AG04450 (cell line): Measurements from ENCODE around the gene HMBS. TPM values are rescaled to one million over a fixed set of nuclear protein-coding genes. Genes with fewer than 3 reads are reported as not detected.

ENCODE experiments used
- CTCF ChIA-PET: fragments of 300-600, 350-600 bp; formaldehyde crosslinking; extraction: SDS; loops from one replicate; lab custom pipeline; 2022; ENCODE audit warnings: antibody characterized with exemption, inconsistent platforms; lab: Charles Lee
- POLR2A ChIA-PET: fragments of 350-600 bp; formaldehyde crosslinking; extraction: SDS; loops from one replicate; lab custom pipeline; 2021; ENCODE audit warnings: antibody characterized with exemption, inconsistent platforms; lab: Yijun Ruan, JAX
- DNase-seq: peaks from one replicate; pipeline ENCODE4 v3.0.0-alpha.2; 2011; ENCODE audit warnings: low read depth, low spot score
- H3K27ac ChIP-seq: one replicate; pipeline ENCODE4 v1.5.1; 2012; ENCODE audit warnings: low read depth, low read length, control low read depth
- H3K27me3 ChIP-seq: one replicate; pipeline ENCODE4 v1.6.0; 2012; ENCODE audit warnings: low read length; ENCODE audit not compliant: control insufficient read depth, insufficient read depth
- H3K4me3 ChIP-seq: 2 replicates; pipeline ENCODE4 v1.5.1; 2011; ENCODE audit warnings: mild to moderate bottlenecking, low read depth, low read length, control low read depth
- H3K9me3 ChIP-seq: 2 replicates; pipeline ENCODE4 v1.5.1; 2012; ENCODE audit warnings: low read length; ENCODE audit not compliant: control insufficient read depth, insufficient read depth
- polyA plus RNA-seq: library from polyadenylated mRNA; depleted of rRNA; stranded (reverse); fragments of >200 nt; gene quantifications from 2 replicates; pipeline ENCODE4 v1.2.3, GENCODE V29; 2011
- TF ChIP-seq, protein P1 (sequence below): IDR thresholded peaks from 2 replicates; pipeline ENCODE4 v1.5.1; 2011; ENCODE audit warnings: low read depth, low read length, control low read depth, inconsistent platforms

The HMBS gene
- polyA plus RNA-seq, 1 experiment: 38.5 TPM

DNA sequence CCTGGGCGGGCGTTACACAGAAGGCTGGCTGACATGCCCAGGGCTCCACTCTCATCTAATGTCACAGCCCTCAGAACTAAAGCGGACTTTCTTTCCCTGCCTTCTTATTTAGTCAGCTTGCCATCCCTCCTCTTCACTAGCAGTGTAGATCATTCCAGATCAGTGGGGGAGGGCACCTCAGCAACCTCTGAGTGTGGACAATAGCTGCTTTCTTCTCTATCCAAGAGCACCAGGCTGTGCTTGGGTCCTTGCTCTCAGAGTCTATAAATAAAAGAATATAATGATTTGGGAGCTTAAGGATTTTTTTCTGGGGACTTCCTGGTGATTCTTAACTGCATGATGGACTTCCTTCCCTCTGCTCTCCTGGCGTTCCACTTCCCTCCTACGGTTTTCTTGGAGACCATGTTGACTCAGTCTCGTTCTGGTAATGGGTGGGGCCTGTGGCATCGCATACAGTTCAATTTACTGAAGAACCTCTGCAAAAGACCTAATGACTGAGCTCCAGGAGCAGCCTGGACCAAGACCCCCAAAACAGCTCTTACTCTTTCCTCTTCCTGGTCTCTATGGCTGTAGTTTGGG, 2.9 kb upstream of the HMBS start:
- H3K9me3 ChIP-seq: no peaks in the 10 kb centered on the region
- no peaks in the 10 kb centered on the region for H3K27me3 ChIP-seq
- no peak for DNase-seq
- ChIA-PET CTCF (interaction anchor here (0.5 to 1.4 kb wide), 2 partner anchors 124 to 256 kb away, joined by 3 read pairs; partner anchors contain the start of gene CBL), POLR2A (no interaction called here)
- TF ChIP-seq, protein P1, sequence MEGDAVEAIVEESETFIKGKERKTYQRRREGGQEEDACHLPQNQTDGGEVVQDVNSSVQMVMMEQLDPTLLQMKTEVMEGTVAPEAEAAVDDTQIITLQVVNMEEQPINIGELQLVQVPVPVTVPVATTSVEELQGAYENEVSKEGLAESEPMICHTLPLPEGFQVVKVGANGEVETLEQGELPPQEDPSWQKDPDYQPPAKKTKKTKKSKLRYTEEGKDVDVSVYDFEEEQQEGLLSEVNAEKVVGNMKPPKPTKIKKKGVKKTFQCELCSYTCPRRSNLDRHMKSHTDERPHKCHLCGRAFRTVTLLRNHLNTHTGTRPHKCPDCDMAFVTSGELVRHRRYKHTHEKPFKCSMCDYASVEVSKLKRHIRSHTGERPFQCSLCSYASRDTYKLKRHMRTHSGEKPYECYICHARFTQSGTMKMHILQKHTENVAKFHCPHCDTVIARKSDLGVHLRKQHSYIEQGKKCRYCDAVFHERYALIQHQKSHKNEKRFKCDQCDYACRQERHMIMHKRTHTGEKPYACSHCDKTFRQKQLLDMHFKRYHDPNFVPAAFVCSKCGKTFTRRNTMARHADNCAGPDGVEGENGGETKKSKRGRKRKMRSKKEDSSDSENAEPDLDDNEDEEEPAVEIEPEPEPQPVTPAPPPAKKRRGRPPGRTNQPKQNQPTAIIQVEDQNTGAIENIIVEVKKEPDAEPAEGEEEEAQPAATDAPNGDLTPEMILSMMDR: no peak
- no peak overlapping the region for H3K4me3 ChIP-seq
- H3K27ac ChIP-seq: no peak overlapping the region

DNA sequence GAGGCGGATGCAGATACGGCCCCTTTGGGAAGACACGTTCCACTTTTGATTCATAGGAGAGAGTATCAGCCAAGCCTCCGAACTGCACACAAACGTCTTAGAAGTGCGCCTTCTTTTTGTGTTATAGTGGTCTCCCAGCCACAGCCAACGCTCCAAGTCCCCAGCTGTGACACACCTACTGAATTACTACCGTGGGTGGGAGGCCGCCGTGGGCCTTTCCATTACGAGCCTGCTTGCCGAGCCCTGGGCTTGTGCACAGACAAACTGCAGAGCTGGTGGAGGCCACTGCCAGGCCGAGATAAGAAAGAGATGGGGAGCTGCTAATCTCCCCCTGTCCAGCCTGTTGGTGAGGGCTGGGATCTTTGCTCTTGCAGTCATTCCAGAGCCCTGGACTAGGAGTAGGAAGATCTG, 761 bp downstream of the HMBS start:
- ChIA-PET CTCF (interaction anchor here (0.6 to 1.7 kb wide), 8 partner anchors 9 to 1271 kb away, joined by 3 to 14 read pairs (median 4); partner anchors contain the start of gene CBL), POLR2A (interaction anchor here (0.6 to 3.0 kb wide), 14 partner anchors 10 to 429 kb away, joined by 3 to 49 read pairs (median 6); partner anchors contain the start of genes CBL, DPAGT1, HYOU1 and TRAPPC4)

DNA sequence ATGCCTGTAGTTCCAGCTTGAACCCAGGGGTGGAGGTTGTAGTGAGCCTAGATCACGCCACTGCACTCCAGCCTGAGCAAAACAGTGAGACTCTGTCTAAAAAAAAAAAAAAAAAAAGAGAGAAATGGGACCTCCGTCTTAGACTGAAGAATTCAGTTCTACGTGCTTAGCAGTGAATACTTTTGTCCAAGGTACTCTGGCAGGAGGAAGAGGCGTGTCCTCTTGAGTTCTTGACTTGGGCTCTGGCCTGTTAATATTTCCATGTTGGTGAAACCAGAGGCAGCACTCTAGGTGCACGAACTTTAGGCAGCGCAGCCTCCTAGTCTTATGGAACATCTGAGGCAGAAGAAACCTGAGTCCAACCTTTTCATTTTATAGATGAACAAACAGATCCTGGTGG, 2.4 kb downstream of the HMBS start:
- Histone ChIP-seq H3K4me3 (no peak overlapping the region), H3K9me3 (no peaks in the 10 kb centered on the region), H3K27ac (no peak overlapping the region), H3K27me3 (no peaks in the 10 kb centered on the region)
- POLR2A ChIA-PET: interaction anchor here (3.0 kb wide), 1 partner anchor 8 kb away, joined by 49 read pairs; a partner anchor contains a TSS
- CTCF ChIA-PET: interaction anchor here (0.7 to 1.7 kb wide), 2 partner anchors 269 to 464 kb away, joined by 10 to 14 read pairs; no protein-coding TSS in a partner anchor
- TF ChIP-seq, protein P1: no peak
- DNase-seq: no peak

More for the DNA sequence above, 761 bp downstream of the HMBS start:
- Histone ChIP-seq H3K9me3 (no peaks in the 10 kb centered on the region), H3K27me3 (no peaks in the 10 kb centered on the region), H3K4me3 (peak overlapping the region; percentile 85), H3K27ac (peak overlapping the region; percentile 83)
- DNase-seq: no peak
- TF ChIP-seq, protein P1: no peak

DNA sequence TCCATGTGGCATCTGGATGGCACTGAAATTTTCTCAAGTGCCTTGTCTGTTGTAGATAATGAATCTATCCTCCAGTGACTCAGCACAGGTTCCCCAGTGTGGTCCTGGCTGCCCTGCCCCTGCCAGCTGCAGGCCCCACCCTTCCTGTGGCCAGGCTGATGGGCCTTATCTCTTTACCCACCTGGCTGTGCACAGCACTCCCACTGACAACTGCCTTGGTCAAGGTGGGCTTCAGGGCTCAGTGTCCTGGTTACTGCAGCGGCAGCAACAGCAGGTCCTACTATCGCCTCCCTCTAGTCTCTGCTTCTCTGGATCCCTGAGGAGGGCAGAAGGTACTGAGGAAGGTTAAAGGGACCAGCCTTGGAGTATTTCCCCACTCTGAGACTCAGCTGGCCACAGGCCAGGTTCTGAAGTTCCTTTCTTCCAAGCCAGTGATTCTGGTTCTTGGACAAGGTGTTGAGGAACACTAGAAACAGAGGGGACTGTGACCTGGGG, 3.1 kb downstream of the HMBS start:
- ChIA-PET POLR2A (no interaction called here), CTCF (no interaction called here)
- no peak overlapping the region for H3K27ac ChIP-seq
- H3K27me3 ChIP-seq: no peaks in the 10 kb centered on the region
- no peak for DNase-seq
- TF ChIP-seq, protein P1: no peak
- H3K4me3 ChIP-seq: no peak overlapping the region
- no peaks in the 10 kb centered on the region for H3K9me3 ChIP-seq

DNA sequence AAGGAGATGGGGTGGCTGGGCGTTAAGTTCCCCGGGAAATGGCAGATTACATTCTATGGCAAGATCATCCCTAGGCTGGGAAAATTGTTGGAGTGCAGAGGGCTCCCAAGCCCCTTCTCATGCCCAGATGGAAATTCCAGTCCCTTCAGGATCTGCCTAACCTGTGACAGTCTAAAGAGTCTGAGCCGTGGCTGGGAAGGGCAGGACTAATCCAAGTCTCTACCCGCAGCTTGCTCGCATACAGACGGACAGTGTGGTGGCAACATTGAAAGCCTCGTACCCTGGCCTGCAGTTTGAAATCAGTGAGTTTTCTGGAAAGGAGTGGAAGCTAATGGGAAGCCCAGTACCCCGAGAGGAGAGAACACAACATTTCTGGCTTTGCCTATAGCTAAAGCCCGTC, 3.7 kb downstream of the HMBS start:
- POLR2A ChIA-PET: no interaction called here
- no peak overlapping the region for H3K27ac ChIP-seq

More for the DNA sequence above, 3.7 kb downstream of the HMBS start:
- TF ChIP-seq, protein P1: no peak
- Histone ChIP-seq H3K9me3 (no peaks in the 10 kb centered on the region), H3K4me3 (no peak overlapping the region), H3K27me3 (no peaks in the 10 kb centered on the region)
- CTCF ChIA-PET: interaction anchor here (0.8 to 1.3 kb wide), 3 partner anchors 11 to 108 kb away, joined by 3 read pairs; no protein-coding TSS in a partner anchor
- DNase-seq: no peak
